CD4-positive, alpha-beta memory T cell (primary cell): ENCODE data around the gene ESAM. TPM values are rescaled to one million over a fixed set of nuclear protein-coding genes. Genes with fewer than 3 reads are reported as not detected.

ENCODE experiments used
- CTCF ChIA-PET: fragments of 350-600 bp; sonication (Branson Sonifier 250); formaldehyde crosslinking; loops from one replicate; lab custom pipeline; 2021; ENCODE audit warnings: inconsistent platforms; ENCODE audit not compliant: partially characterized antibody; lab: Charles Lee
- POLR2A ChIA-PET: fragments of 350-600 bp; sonication (Branson Sonifier 250); formaldehyde crosslinking; loops from one replicate; lab custom pipeline; 2021; ENCODE audit not compliant: partially characterized antibody; lab: Charles Lee
- DNase-seq, 5 donors: peaks; one replicate each; pipeline versions ENCODE4 v3.0.0 to v3.0.0-alpha.2; 2020 to 2022; ENCODE audit warnings: mixed read lengths in 1 of 5
- H3K27ac ChIP-seq: one replicate; pipeline ENCODE4 v1.7.0; 2013; ENCODE audit warnings: low read depth, low read length
- H3K27me3 ChIP-seq: 2 replicates; pipeline ENCODE4 v1.7.0; 2013; ENCODE audit warnings: mild to moderate bottlenecking, low read length, moderate library complexity; ENCODE audit not compliant: insufficient read depth
- H3K36me3 ChIP-seq: 2 replicates; pipeline ENCODE4 v1.7.0; 2013; ENCODE audit warnings: mild to moderate bottlenecking, low read length, moderate library complexity; ENCODE audit not compliant: insufficient read depth
- H3K4me1 ChIP-seq: 2 replicates; pipeline ENCODE4 v1.7.0; 2013; ENCODE audit warnings: mild to moderate bottlenecking, low read length, moderate library complexity; ENCODE audit not compliant: insufficient read depth
- H3K4me3 ChIP-seq, 2 donors: one replicate each; pipeline ENCODE4 v1.7.0; 2013; ENCODE audit warnings: low read length in 2 of 2, mild to moderate bottlenecking in 1 of 2
- H3K9me3 ChIP-seq, 2 donors: one replicate each; pipeline ENCODE4 v1.7.0; 2013; ENCODE audit warnings: low read length in 2 of 2, control low read depth in 1 of 2; ENCODE audit not compliant: control insufficient read depth in 1 of 2
- H3K27ac Mint-ChIP-seq, 7 donors: one replicate each; pipeline ENCODE4 v1.8.0; 2020 to 2021; ENCODE audit warnings: mixed read lengths in 7 of 7, mild to moderate bottlenecking in 6 of 7, inconsistent platforms in 3 of 7, moderate library complexity in 3 of 7
- H3K27me3 Mint-ChIP-seq, 2 donors: one replicate each; pipeline ENCODE4 v1.8.0; 2020 to 2021; ENCODE audit warnings: mixed read lengths in 2 of 2
- H3K36me3 Mint-ChIP-seq, 2 donors: one replicate each; pipeline ENCODE4 v1.8.0; 2020 to 2021; ENCODE audit warnings: mixed read lengths in 2 of 2, inconsistent platforms in 1 of 2, mild to moderate bottlenecking in 1 of 2
- H3K4me1 Mint-ChIP-seq, 4 donors: one replicate each; pipeline ENCODE4 v1.8.0; 2020 to 2021; ENCODE audit warnings: mixed read lengths in 4 of 4, mild to moderate bottlenecking in 1 of 4
- H3K4me3 Mint-ChIP-seq, 8 donors: one replicate each; pipeline ENCODE4 v1.8.0; 2020 to 2021; ENCODE audit warnings: mixed read lengths in 8 of 8, mild to moderate bottlenecking in 7 of 8, moderate library complexity in 6 of 8, inconsistent platforms in 3 of 8
- H3K9me3 Mint-ChIP-seq, 8 donors: one replicate each; pipeline ENCODE4 v1.8.0; 2020 to 2021; ENCODE audit warnings: mixed read lengths in 8 of 8, mild to moderate bottlenecking in 5 of 8, inconsistent platforms in 3 of 8, moderate library complexity in 1 of 8
- intact Hi-C: fragments of 100-400 bp; cut with micrococcal nuclease; formaldehyde crosslinking; loops from one replicate; pipeline ENCODE4 v1.15.1; 2023
- polyA plus RNA-seq, 2 donors: library from polyadenylated mRNA; unstranded; fragments of 300-500 nt; fragmentation: Illumina TruSeq; gene quantifications; one replicate each; pipeline ENCODE4 v1.2.3, GENCODE V29; 2021
- total RNA-seq, 2 experiments: library from RNA; stranded (reverse); gene quantifications; one replicate each; pipeline ENCODE4 v1.2.3, GENCODE V29; 2021

The ESAM gene
- total and polyA plus RNA-seq, 4 experiments from 2014 or later: 1.3 to 3.2 (median 1.6) TPM

DNA sequence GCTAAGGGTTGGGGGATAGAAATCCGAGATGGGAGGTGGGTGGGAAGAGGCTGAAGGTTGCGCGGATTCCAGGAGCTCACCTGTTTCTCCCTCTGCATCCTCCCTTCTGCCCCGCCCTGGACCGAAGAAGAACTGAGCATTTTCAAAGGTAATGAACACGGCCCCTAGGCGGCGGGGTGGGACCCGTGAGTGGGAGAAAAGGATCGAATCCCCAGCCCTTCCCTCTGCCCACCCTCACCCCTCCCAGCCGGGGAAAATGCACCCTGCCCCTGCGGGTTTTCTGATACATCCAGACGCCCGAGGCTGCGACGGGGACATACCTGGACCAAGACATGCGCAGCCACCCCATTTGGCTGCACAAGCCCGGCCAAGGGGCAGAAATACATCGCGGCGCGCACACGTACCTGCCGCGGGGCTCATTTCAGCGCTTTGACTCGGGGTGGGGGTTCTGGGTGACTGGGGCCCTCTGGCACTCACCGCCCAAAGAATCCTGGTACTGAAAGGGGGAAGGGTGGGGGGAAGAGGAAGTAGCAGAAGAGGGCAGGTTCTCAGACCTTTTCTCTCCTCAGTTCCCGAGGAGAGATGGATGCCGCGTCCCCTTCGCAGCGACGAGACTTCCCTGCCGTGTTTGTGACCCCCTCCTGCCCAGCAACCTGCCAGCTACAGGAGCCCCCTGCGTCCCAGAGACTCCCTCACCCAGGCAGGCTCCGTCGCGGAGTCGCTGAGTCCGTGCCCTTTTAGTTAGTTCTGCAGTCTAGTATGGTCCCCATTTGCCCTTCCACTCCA is 16.1 kb downstream of the ESAM start:
- H3K27me3 Mint-ChIP-seq: peaks cover 0 to 1% of the 10 kb centered on the region in 2 donors
- POLR2A ChIA-PET: interaction anchor here (0.7 to 3.4 kb wide), 17 partner anchors 7 to 846 kb away, joined by 3 to 50 read pairs (median 6); partner anchors contain the start of genes CCDC15, ESAM, MSANTD2 and SIAE

DNA sequence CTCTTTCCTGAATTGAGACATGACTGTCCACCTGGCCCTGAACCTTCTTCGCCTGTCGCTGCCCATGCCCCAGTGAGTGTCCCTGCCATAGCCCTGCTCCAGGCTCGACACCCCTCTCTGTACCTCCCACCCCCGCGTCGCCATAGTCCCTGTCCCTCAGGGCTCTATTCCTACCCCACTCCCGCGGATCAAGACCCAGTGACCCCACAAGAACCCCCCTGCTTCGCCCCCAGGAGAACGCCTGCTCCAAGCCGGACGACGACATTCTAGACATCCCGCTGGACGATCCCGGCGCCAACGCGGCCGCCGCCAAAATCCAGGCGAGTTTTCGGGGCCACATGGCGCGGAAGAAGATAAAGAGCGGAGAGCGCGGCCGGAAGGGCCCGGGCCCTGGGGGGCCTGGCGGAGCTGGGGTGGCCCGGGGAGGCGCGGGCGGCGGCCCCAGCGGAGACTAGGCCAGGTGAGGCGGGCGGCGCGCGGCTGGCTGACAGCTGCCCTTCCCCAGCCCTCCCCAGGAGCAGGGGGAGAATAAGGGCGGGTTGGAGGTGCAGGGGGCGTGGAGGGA is 16.7 kb downstream of the ESAM start:
- Histone ChIP-seq H3K36me3 (no peaks in the 10 kb centered on the region), H3K4me1 (peaks cover 14% of the 10 kb centered on the region), H3K4me3 (no peak overlapping the region), H3K9me3 (no peaks in the 10 kb centered on the region), H3K27ac (no peak overlapping the region), H3K27me3 (peaks cover 5% of the 10 kb centered on the region)
- peak overlapping the region in 3 of 7 donors; percentile 13 to 79 (median 77) for H3K27ac Mint-ChIP-seq
- H3K9me3 Mint-ChIP-seq: no peaks in the 10 kb centered on the region
- ChIA-PET POLR2A (interaction anchor here (1.4 to 3.4 kb wide), 8 partner anchors 9 to 208 kb away, joined by 3 to 50 read pairs (median 30); partner anchors contain the start of genes CCDC15, ESAM, MSANTD2 and SIAE), CTCF (interaction anchor here (0.6 to 17.0 kb wide), 14 partner anchors 11 to 1703 kb away, joined by 3 to 239 read pairs (median 13); partner anchors contain the start of genes ESAM, MSANTD2, SIAE and SPA17)
- peaks cover 0 to 4% of the 10 kb centered on the region in 2 donors for H3K27me3 Mint-ChIP-seq
- intact Hi-C loops: no loop called here
- no peak for DNase-seq
- H3K36me3 Mint-ChIP-seq: peaks cover 0 to 6% of the 10 kb centered on the region in 2 donors
- H3K4me3 Mint-ChIP-seq: peak overlapping the region; percentile 71 to 98 (median 80)
- H3K4me1 Mint-ChIP-seq: peaks cover 8 to 28% (median 13%) of the 10 kb centered on the region in 4 donors

More for the DNA sequence above, 16.1 kb downstream of the ESAM start:
- Mint-ChIP-seq H3K9me3 (no peaks in the 10 kb centered on the region), H3K4me3 (peak overlapping the region; percentile 96 to 99 (median 98)), H3K36me3 (peaks cover 0 to 6% of the 10 kb centered on the region in 2 donors), H3K4me1 (peaks cover 6 to 21% (median 9%) of the 10 kb centered on the region in 4 donors), H3K27ac (peak overlapping the region; percentile 83 to 98 (median 94))
- CTCF ChIA-PET: interaction anchor here (0.5 to 17.0 kb wide), 22 partner anchors 9 to 1702 kb away, joined by 3 to 239 read pairs (median 6); partner anchors contain the start of genes CCDC15, ESAM, MSANTD2 and SIAE
- Histone ChIP-seq H3K36me3 (no peaks in the 10 kb centered on the region), H3K9me3 (no peaks in the 10 kb centered on the region), H3K4me1 (peaks cover 7% of the 10 kb centered on the region), H3K27ac (peak overlapping the region; percentile 58), H3K4me3 (peak overlapping the region; percentile 76 to 97), H3K27me3 (peaks cover 5% of the 10 kb centered on the region)
- no peak for DNase-seq
- intact Hi-C loops: loop anchor here (1.0 to 2.0 kb wide), 8 partner anchors 12 to 1141 kb away; partner anchors contain the start of genes HYLS1, MSANTD2, SIAE and SPA17

DNA sequence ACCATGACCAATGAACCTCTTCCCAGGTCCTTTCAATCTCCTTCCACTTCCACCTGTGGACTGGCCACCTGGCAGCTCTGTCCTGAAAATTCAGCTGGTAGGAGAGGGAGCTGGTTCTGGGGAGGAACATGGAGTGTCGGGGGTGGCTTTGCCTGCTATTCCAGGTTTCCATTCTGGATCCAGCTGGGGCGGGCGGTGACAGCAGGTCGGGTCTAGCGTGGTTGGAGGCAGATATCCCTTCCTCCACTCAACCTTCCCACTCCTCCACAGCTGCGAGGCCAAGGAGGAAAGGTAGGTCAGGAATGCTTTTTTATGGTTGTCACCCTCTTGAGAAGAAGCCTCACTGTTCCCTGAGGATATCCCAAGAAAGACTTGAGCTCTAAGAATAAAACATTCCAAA is 19.0 kb downstream of the ESAM start:
- Histone ChIP-seq H3K27me3 (peaks cover 5% of the 10 kb centered on the region), H3K27ac (no peak overlapping the region), H3K4me3 (no peak overlapping the region), H3K36me3 (no peaks in the 10 kb centered on the region), H3K9me3 (no peaks in the 10 kb centered on the region), H3K4me1 (peaks cover 22% of the 10 kb centered on the region)
- Mint-ChIP-seq H3K4me3 (no peak overlapping the region), H3K27me3 (peaks cover 0 to 4% of the 10 kb centered on the region in 2 donors), H3K27ac (no peak overlapping the region), H3K9me3 (no peaks in the 10 kb centered on the region), H3K4me1 (peaks cover 11 to 29% (median 21%) of the 10 kb centered on the region in 4 donors), H3K36me3 (peaks cover 0 to 6% of the 10 kb centered on the region in 2 donors)
- intact Hi-C loops: no loop called here
- ChIA-PET POLR2A (no interaction called here), CTCF (interaction anchor here (1.1 to 17.0 kb wide), 7 partner anchors 15 to 95 kb away, joined by 3 to 239 read pairs (median 5); partner anchors contain the start of genes ESAM, SIAE and SPA17)
- no peak for DNase-seq

DNA sequence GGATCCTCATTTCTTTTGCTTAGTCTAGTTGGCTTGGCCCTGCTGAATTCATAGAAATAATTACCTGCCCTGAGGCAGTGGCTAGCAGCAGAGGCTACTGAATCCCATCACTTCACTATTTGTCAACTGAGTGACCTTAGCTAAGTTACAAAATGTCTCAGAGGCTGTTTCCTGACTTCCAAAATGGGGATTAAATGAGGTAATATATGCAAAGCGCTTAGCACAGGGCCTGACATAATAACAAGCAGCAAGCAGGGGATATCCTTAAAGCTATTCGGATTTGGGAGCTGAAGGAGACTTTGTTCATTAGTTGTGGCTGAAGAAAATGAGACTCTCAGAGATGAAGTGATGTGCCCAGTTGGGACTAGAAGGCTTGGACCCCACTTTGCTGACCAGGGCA is 19.5 kb downstream of the ESAM start:
- DNase-seq: no peak
- H3K4me1 Mint-ChIP-seq: peaks cover 11 to 29% (median 21%) of the 10 kb centered on the region in 4 donors

DNA sequence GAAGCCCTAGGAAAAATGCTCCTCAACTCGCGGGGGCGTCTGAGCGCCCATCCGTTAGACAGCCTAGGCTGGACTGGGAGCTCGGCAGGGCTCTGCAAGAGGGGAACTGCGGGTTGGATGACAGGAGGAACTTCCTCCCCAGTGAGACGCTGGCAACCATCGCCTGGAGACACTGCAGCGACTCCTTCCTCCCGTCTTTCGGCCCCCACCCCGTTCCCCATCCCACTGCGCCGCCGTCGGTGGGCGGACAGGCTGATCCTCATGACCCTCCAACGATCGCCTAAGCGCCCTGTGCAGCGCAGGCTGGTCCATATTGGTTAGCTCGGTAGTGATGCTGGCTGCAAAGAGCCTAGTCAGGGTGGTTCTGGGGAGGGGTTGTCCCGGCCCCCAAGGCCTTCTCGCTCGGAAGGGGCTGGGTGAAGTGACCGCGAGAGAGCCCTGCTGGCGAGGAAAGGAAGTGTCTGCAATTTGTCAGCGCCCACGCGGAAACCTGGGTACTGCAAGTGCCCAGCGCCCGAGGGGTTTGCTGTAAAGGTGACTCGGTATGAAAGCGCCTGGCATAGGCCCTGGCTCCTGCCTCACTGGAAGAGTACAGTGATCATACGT is 21.7 kb downstream of the ESAM start:
- peak overlapping the region; percentile 82 to 94 (median 86) for H3K4me3 Mint-ChIP-seq
- peak; percentile 50 to 61 (median 54) for DNase-seq
- no peaks in the 10 kb centered on the region for H3K36me3 Mint-ChIP-seq
- peak overlapping the region; percentile 30 to 60 for H3K4me3 ChIP-seq
- H3K36me3 ChIP-seq: no peaks in the 10 kb centered on the region
- H3K4me1 ChIP-seq: peaks cover 17% of the 10 kb centered on the region
- no peaks in the 10 kb centered on the region for H3K9me3 ChIP-seq
- peaks cover 0 to 3% of the 10 kb centered on the region in 2 donors for H3K27me3 Mint-ChIP-seq
- H3K27ac Mint-ChIP-seq: peak overlapping the region in 5 of 7 donors; percentile 38 to 80 (median 66)
- intact Hi-C loops: loop anchor here (1.0 kb wide), 1 partner anchor 67 kb away; the partner anchor contains the start of genes SIAE and SPA17
- CTCF ChIA-PET: interaction anchor here (1.0 to 17.0 kb wide), 4 partner anchors 25 to 70 kb away, joined by 3 to 239 read pairs (median 38); partner anchors contain the start of gene ESAM
- H3K4me1 Mint-ChIP-seq: peaks cover 7 to 24% (median 16%) of the 10 kb centered on the region in 4 donors
- POLR2A ChIA-PET: interaction anchor here (0.8 to 2.4 kb wide), 4 partner anchors 12 to 67 kb away, joined by 3 to 9 read pairs (median 5); partner anchors contain the start of genes SIAE and VSIG2
- no peak overlapping the region for H3K27ac ChIP-seq
- H3K27me3 ChIP-seq: peaks cover 5% of the 10 kb centered on the region
- H3K9me3 Mint-ChIP-seq: no peaks in the 10 kb centered on the region

More for the DNA sequence above, 19.5 kb downstream of the ESAM start:
- H3K36me3 Mint-ChIP-seq: peaks cover 0 to 6% of the 10 kb centered on the region in 2 donors
- peaks cover 22% of the 10 kb centered on the region for H3K4me1 ChIP-seq
- H3K27ac ChIP-seq: no peak overlapping the region
- peaks cover 5% of the 10 kb centered on the region for H3K27me3 ChIP-seq
- no peak overlapping the region for H3K4me3 Mint-ChIP-seq
- no peak overlapping the region for H3K27ac Mint-ChIP-seq
- no peaks in the 10 kb centered on the region for H3K36me3 ChIP-seq
- no peaks in the 10 kb centered on the region for H3K9me3 ChIP-seq
- intact Hi-C loops: no loop called here
- no peaks in the 10 kb centered on the region for H3K9me3 Mint-ChIP-seq
- ChIA-PET CTCF (interaction anchor here (1.1 to 17.0 kb wide), 6 partner anchors 16 to 95 kb away, joined by 3 to 239 read pairs (median 5); partner anchors contain the start of genes ESAM, SIAE and SPA17), POLR2A (no interaction called here)
- H3K4me3 ChIP-seq: no peak overlapping the region
- H3K27me3 Mint-ChIP-seq: peaks cover 0 to 4% of the 10 kb centered on the region in 2 donors

DNA sequence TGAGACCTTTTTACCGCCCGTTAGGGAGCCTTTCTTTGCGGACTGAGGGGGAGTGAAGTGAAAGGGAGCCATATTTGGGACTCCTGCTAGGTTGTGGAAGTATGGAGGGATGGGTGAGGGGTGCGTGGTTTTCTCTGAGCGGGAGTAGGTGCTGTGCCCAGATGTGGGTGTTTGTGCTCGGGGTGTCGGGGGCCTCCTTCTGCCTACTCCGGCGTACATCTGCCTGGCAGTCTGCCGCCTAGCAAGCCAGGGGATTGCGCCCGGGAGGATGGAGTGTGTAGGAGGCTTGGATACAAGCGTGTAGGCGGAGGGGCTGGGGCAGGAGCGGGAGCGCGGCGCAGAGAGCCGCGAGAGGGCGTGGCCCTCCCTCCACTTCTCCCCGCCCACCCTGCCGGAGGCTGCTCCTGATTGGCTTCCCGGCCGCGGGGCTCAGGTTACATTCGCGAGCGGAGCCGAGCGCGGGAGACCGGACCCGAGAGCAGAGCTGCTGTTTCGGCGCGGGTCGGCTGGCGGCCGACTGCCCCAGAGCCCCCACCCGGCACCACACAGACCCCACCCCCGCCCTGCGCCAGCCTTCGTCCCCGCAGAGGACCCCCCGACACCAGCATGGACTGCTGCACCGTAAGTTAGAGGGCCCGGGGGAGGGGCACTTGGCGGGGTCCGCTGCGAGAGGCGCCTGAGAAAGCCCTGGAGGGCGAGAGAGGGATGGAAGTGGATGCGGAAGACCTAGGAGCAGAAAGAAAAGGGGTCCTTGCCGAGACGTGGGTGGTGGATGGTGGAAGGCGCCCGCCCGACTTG is 22.4 kb downstream of the ESAM start, which contains the start of gene NRGN:
NRGN (plus strand) TSS at position 464 of the 798 bp plus-strand sequence; CDS start at position 607, 143 bp downstream.
- H3K4me3 Mint-ChIP-seq: peak within 1 kb of the TSS; percentile 83 to 94 (median 86)
- H3K9me3 ChIP-seq: no peaks in the 10 kb centered on the region
- H3K4me1 Mint-ChIP-seq: peaks cover 3 to 20% (median 16%) of the 10 kb centered on the region in 4 donors
- H3K27me3 ChIP-seq: peaks cover 5% of the 10 kb centered on the region
- peaks cover 0 to 3% of the 10 kb centered on the region in 2 donors for H3K27me3 Mint-ChIP-seq
- no peaks in the 10 kb centered on the region for H3K36me3 ChIP-seq
- peak within 1 kb of the TSS; percentile 38 to 80 (median 62) for H3K27ac Mint-ChIP-seq
- CTCF ChIA-PET: interaction anchor here (1.0 to 17.0 kb wide), 4 partner anchors 26 to 70 kb away, joined by 3 to 239 read pairs (median 38); partner anchors contain the start of gene ESAM
- intact Hi-C loops: loop anchor here (1.0 kb wide), 2 partner anchors 24 to 66 kb away; partner anchors contain the start of genes SIAE and SPA17
- H3K4me1 ChIP-seq: peaks cover 17% of the 10 kb centered on the region
- POLR2A ChIA-PET: interaction anchor here (0.8 to 2.4 kb wide), 3 partner anchors 19 to 67 kb away, joined by 4 to 9 read pairs (median 6); partner anchors contain the start of gene SIAE
- H3K36me3 Mint-ChIP-seq: no peaks in the 10 kb centered on the region
- peak; percentile 73 to 81 (median 76) for DNase-seq
- H3K9me3 Mint-ChIP-seq: no peaks in the 10 kb centered on the region
- no peak within 1 kb of the TSS for H3K27ac ChIP-seq
- H3K4me3 ChIP-seq: peak within 1 kb of the TSS; percentile 39 to 60
